Measurements from ENCODE around the gene WDR83. TPM values are rescaled to one million over a fixed set of nuclear protein-coding genes. Genes with fewer than 3 reads are reported as not detected.

WDR83 gene
- total and polyA plus RNA-seq, 2 donors (not counting 3 experiments of a cell fraction or from before 2014, with no cell fraction given): 10.5 to 11.8 TPM

DNA sequence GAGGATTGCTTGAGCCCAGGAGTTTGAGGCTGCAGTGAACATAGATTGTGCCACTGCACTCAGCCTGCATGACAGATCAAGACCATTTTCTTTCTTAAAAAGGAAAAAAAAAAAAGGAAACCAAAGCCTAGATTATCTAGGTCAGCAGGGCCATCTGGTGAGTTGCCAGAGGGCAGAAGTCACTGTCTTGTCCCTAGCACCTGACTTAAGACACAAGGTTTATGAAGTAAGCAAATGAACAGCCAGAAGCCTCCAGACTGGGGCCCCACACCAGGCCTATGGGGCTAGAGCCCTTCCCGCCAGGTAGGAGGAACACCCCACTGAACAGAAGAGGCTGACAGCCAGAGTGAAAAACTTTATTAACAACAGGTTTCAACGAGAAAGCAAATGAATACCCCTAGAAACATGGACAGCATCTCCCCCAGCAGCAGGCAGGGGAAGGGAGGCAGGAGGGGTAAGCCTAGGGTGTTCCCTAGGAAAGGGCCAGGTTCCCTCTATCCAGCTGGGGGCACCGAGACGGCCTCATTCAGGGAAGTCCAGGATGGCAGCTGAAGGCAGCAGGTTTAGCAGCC lies 1.2 kb downstream of the WDR83 start:
- CTCF ChIA-PET: no interaction called here
- intact Hi-C loops (cut with micrococcal nuclease): loop anchor here (2.0 to 5.0 kb wide), 3 partner anchors 27 to 746 kb away; partner anchors contain the start of gene ZNF136
- no peak for FAIRE-seq

More for the DNA sequence above, 1.2 kb downstream of the WDR83 start:
- Histone ChIP-seq H3K9me3 (replicated peaks; ENCODE audit: control insufficient read depth, insufficient read depth, low read length) (no peaks in the 10 kb centered on the region), H3K4me1 (ENCODE audit: control insufficient read depth, extremely low read depth, insufficient read depth, low read length) (peaks cover 20% of the 10 kb centered on the region), H3K36me3 (ENCODE audit: control insufficient read depth in 2 of 2, extremely low read depth in 1 of 2, insufficient read depth in 2 of 2, low read length in 2 of 2) (peaks cover 0 to 7% of the 10 kb centered on the region in 2 experiments), H3K4me2 (ENCODE audit: insufficient read depth, low read length) (no peak overlapping the region), H3K79me2 (ENCODE audit: control insufficient read depth, insufficient read depth, low read length) (peaks cover 16% of the 10 kb centered on the region), H4K20me1 (replicated peaks; ENCODE audit: control insufficient read depth, extremely low read depth, insufficient read depth, low read length) (no peaks in the 10 kb centered on the region), H3K4me3 (replicated peaks in 1 of 3; ENCODE audit: insufficient read depth in 1 of 3, low read depth in 1 of 3, low read length in 3 of 3) (no peak overlapping the region), H3K9me1 (replicated peaks; ENCODE audit: control insufficient read depth, extremely low read depth, insufficient read depth, low read length) (no peaks in the 10 kb centered on the region), H2AFZ (ENCODE audit: low read depth, low read length) (no peak overlapping the region), H3K27ac (ENCODE audit: insufficient read depth, low read depth, low read length) (no peak overlapping the region), H3K9ac (replicated peaks; ENCODE audit: extremely low read depth, insufficient read depth, low read length) (no peak overlapping the region), H3K27me3 (ENCODE audit: control insufficient read depth in 2 of 2, insufficient read depth in 2 of 2, low read length in 2 of 2) (no peaks in the 10 kb centered on the region)
- POLR2A ChIA-PET: no interaction called here
- TF ChIP-seq GATA2 (IDR thresholded peaks at IDR 0.05; ENCODE audit: insufficient read depth, insufficient read length, low read depth, low read length) (no peak), POLR2A (IDR thresholded peaks at IDR 0.05; ENCODE audit: low read depth, low read length) (no peak), MYC (IDR thresholded peaks at IDR 0.05; ENCODE audit: low read depth, low read length) (no peak), EZH2 (IDR thresholded peaks at IDR 0.05; ENCODE audit: borderline replicate concordance, low read depth, low read length, severe bottlenecking) (no peak), POLR2AphosphoS5 (IDR thresholded peaks at IDR 0.05; ENCODE audit: insufficient read depth, low read depth, low read length) (no peak), JUN (IDR thresholded peaks at IDR 0.05; ENCODE audit: borderline replicate concordance, insufficient read depth, insufficient read length, low read depth) (no peak), FOS (IDR thresholded peaks at IDR 0.05; ENCODE audit: borderline replicate concordance, insufficient read depth, low read length) (no peak)
- TF ChIP-seq, protein P1, sequence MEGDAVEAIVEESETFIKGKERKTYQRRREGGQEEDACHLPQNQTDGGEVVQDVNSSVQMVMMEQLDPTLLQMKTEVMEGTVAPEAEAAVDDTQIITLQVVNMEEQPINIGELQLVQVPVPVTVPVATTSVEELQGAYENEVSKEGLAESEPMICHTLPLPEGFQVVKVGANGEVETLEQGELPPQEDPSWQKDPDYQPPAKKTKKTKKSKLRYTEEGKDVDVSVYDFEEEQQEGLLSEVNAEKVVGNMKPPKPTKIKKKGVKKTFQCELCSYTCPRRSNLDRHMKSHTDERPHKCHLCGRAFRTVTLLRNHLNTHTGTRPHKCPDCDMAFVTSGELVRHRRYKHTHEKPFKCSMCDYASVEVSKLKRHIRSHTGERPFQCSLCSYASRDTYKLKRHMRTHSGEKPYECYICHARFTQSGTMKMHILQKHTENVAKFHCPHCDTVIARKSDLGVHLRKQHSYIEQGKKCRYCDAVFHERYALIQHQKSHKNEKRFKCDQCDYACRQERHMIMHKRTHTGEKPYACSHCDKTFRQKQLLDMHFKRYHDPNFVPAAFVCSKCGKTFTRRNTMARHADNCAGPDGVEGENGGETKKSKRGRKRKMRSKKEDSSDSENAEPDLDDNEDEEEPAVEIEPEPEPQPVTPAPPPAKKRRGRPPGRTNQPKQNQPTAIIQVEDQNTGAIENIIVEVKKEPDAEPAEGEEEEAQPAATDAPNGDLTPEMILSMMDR (IDR thresholded peaks at IDR 0.05; ENCODE audit: extremely low read depth in 1 of 2, insufficient read depth in 1 of 2, low read depth in 1 of 2, low read length in 2 of 2): no peak
- TF ChIP-seq, protein P2, sequence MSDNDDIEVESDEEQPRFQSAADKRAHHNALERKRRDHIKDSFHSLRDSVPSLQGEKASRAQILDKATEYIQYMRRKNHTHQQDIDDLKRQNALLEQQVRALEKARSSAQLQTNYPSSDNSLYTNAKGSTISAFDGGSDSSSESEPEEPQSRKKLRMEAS (IDR thresholded peaks at IDR 0.05; ENCODE audit: insufficient read depth, insufficient read length): no peak
- DNase-seq (ENCODE audit: low read depth, low spot score): no peak
- dilution Hi-C loops (cut with MboI; ENCODE audit: extremely low pct_ligation_motif_present, low sequenced_read_pairs): no loop called here
- no TSS peak for BruUV-seq (replicated peaks)
